Karpas-422 (cell line): Measurements from ENCODE around the gene TMUB2. TPM values are rescaled to one million over a fixed set of nuclear protein-coding genes. Genes with fewer than 3 reads are reported as not detected.

ENCODE experiments used
- DNase-seq: peaks from one replicate; pipeline ENCODE4 v3.0.0-alpha.2; 2015
- H2AFZ ChIP-seq: fragments of 200-600 bp; sonication (generic); 2 replicates; pipeline ENCODE4 v1.6.1; 2014; ENCODE audit warnings: antibody characterized with exemption, low read length, mixed read lengths
- H3K27ac ChIP-seq: fragments of 200-600 bp; sonication (generic); 2 replicates; pipeline ENCODE4 v1.5.1; 2014; ENCODE audit warnings: mild to moderate bottlenecking, low read length, moderate library complexity
- H3K27me3 ChIP-seq: fragments of 200-600 bp; sonication (generic); 2 replicates; pipeline ENCODE4 v1.6.1; 2014; ENCODE audit warnings: low read length, mixed read lengths
- H3K36me3 ChIP-seq: fragments of 200-600 bp; sonication (generic); 2 replicates; pipeline ENCODE4 v1.6.1; 2014; ENCODE audit warnings: low read length, mixed read lengths; ENCODE audit not compliant: insufficient read depth
- H3K4me1 ChIP-seq: fragments of 200-600 bp; sonication (generic); 2 replicates; pipeline ENCODE4 v1.6.1; 2014; ENCODE audit warnings: mild to moderate bottlenecking, low read length, mixed read lengths
- H3K4me2 ChIP-seq: fragments of 200-600 bp; sonication (generic); 2 replicates; pipeline ENCODE4 v1.6.1; 2014; ENCODE audit warnings: low read length, low read depth, mild to moderate bottlenecking; ENCODE audit not compliant: poor library complexity, severe bottlenecking
- H3K4me3 ChIP-seq: fragments of 200-600 bp; sonication (generic); 2 replicates; pipeline ENCODE4 v1.5.1; 2014; ENCODE audit warnings: mild to moderate bottlenecking, antibody characterized with exemption, low read length, mixed read lengths
- H3K79me2 ChIP-seq: fragments of 200-600 bp; sonication (generic); 2 replicates; pipeline ENCODE4 v1.6.1; 2014; ENCODE audit warnings: mild to moderate bottlenecking, low read length, mixed read lengths
- H3K9ac ChIP-seq: fragments of 200-600 bp; sonication (generic); 2 replicates; pipeline ENCODE4 v1.6.0; 2014; ENCODE audit warnings: low read length
- H3K9me2 ChIP-seq: fragments of 200-600 bp; sonication (generic), shearing (Covaris generic); replicated peaks from 2 replicates; pipeline ENCODE4 v1.6.0; 2014; ENCODE audit warnings: mild to moderate bottlenecking, low read length, moderate library complexity; ENCODE audit not compliant: insufficient read depth
- H3K9me3 ChIP-seq: fragments of 300-700, 200-600 bp; sonication (generic); 2 replicates; pipeline ENCODE4 v1.6.1; 2014; ENCODE audit warnings: low read length, mixed read lengths
- H4K20me1 ChIP-seq: fragments of 200-600 bp; sonication (generic); 2 replicates; pipeline ENCODE4 v1.6.1; 2014; ENCODE audit warnings: mild to moderate bottlenecking, antibody characterized with exemption, low read length, low read depth; ENCODE audit not compliant: insufficient read depth
- total RNA-seq: library from RNA; depleted of rRNA; stranded (reverse); fragments of >200 nt; shearing (Covaris generic); gene quantifications from 2 replicates; pipeline ENCODE4 v1.2.3, GENCODE V29; 2014; ENCODE audit warnings: low replicate concordance

Gene TMUB2
- total RNA-seq, 1 experiment from 2014 or later = 29.3 TPM

DNA sequence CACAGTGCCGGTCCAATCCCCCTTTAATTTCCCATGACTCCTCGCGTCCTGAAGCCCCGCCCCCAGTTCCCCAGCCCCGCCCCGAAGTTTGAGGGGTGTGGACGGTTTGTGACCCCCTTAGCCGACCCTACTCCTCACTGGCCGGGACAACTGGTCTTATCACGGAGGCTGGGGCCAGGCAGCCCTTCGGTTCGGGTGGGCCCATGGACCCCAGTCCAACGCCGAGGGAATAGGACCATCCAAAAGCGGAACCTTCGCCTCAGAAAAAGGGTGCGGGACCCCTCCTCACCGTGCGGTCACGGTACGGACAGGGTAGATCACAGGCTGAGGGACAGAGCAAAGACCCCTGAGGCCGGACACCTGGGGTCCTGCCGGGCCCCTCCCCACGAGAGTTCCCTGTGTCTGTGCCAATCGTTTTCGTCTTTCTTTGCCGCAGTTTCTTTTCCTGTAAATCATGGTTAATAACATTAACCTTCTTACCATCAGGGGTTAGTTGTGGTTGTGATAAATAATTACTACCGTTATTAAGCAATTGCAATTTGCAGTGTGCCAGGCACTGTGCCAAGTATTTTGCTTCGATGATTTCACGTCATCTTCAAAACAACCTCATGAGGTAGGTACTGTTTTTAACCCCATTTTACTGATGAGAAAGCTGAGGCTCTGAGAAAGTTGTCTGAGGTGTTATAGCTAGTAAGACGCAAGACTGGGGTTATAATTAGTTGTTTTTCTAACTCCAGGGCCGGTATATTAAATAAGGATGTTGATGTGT lies 543 bp downstream of the TMUB2 start:
- H3K4me1 ChIP-seq = peaks cover 23% of the 10 kb centered on the region
- no peak overlapping the region; the same call in 1 of the 2 replicates for H2AFZ ChIP-seq
- H3K9ac ChIP-seq = peak overlapping the region; percentile 84
- peak overlapping the region; percentile 54 for H3K27ac ChIP-seq
- DNase-seq = peak; percentile 62
- peaks cover 55% of the 10 kb centered on the region for H3K79me2 ChIP-seq
- no peaks in the 10 kb centered on the region for H3K9me3 ChIP-seq
- H4K20me1 ChIP-seq = no peaks in the 10 kb centered on the region
- peak overlapping the region; percentile 99 for H3K4me3 ChIP-seq
- H3K36me3 ChIP-seq = 0 out of 2 replicates have a peak, but pooled peaks cover under 1% of the 10 kb centered on the region
- no peaks in the 10 kb centered on the region for H3K27me3 ChIP-seq
- H3K4me2 ChIP-seq = peak overlapping the region; percentile 77
- H3K9me2 ChIP-seq = no peaks in the 10 kb centered on the region

DNA sequence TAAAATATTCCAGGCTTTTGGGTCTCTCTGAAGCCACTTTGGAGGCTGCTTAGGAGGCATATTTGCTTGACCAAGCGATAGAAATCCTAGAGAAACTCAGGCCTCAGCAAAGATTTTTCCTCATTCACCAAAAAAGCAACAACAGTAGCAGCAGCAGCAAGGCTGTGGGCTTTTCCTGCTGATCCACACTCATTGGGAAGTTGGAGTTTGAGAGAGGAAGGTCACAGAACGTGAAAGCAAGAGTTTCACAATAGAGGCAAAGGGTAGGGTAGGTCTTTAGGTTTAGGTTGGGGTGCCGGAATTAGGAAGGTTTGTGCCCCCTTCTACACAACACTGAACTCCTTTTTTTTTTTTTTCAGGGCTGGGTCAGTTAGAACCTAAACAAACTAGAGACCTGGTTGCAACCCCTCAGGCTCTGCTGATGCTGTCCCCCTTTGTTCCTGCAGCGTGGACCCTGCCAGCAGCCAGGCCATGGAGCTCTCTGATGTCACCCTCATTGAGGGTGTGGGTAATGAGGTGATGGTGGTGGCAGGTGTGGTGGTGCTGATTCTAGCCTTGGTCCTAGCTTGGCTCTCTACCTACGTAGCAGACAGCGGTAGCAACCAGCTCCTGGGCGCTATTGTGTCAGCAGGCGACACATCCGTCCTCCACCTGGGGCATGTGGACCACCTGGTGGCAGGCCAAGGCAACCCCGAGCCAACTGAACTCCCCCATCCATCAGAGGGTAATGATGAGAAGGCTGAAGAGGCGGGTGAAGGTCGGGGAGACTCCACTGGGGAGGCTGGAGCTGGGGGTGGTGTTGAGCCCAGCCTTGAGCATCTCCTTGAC lies 2.0 kb downstream of the TMUB2 start:
- Histone ChIP-seq H3K9me2 (no peaks in the 10 kb centered on the region), H3K27me3 (no peaks in the 10 kb centered on the region), H3K9me3 (no peaks in the 10 kb centered on the region), H3K27ac (no peak overlapping the region), H3K4me1 (peaks cover 23% of the 10 kb centered on the region), H3K4me3 (peak overlapping the region; percentile 99; the same call in 1 of the 2 replicates), H3K36me3 (no peaks in the 10 kb centered on the region), H3K79me2 (peaks cover 40% of the 10 kb centered on the region), H3K4me2 (peak overlapping the region; percentile 77), H2AFZ (no peak overlapping the region), H4K20me1 (no peaks in the 10 kb centered on the region), H3K9ac (peak overlapping the region; percentile 84)
- DNase-seq = no peak

DNA sequence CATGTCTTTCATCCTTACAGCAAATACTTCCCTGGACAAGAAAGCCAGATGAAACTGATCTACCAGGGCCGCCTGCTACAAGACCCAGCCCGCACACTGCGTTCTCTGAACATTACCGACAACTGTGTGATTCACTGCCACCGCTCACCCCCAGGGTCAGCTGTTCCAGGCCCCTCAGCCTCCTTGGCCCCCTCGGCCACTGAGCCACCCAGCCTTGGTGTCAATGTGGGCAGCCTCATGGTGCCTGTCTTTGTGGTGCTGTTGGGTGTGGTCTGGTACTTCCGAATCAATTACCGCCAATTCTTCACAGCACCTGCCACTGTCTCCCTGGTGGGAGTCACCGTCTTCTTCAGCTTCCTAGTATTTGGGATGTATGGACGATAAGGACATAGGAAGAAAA lies 3.7 kb downstream of the TMUB2 start:
- Histone ChIP-seq H3K27me3 (no peaks in the 10 kb centered on the region), H3K9me2 (no peaks in the 10 kb centered on the region), H3K4me2 (no peak overlapping the region), H2AFZ (no peak overlapping the region), H3K4me1 (peaks cover 12% of the 10 kb centered on the region), H4K20me1 (no peaks in the 10 kb centered on the region), H3K9ac (no peak overlapping the region), H3K27ac (no peak overlapping the region), H3K79me2 (peaks cover 23% of the 10 kb centered on the region), H3K9me3 (no peaks in the 10 kb centered on the region), H3K36me3 (no peaks in the 10 kb centered on the region), H3K4me3 (no peak overlapping the region)
- no peak for DNase-seq

DNA sequence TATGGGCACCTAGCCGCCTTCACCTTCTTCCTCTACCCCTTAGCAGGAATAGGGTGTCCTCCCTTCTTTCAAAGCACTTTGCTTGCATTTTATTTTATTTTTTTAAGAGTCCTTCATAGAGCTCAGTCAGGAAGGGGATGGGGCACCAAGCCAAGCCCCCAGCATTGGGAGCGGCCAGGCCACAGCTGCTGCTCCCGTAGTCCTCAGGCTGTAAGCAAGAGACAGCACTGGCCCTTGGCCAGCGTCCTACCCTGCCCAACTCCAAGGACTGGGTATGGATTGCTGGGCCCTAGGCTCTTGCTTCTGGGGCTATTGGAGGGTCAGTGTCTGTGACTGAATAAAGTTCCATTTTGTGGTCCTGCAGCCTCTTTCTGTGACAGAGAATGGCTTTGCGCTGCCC lies 4.6 kb downstream of the TMUB2 start:
- Histone ChIP-seq H3K9ac (no peak overlapping the region), H3K27me3 (no peaks in the 10 kb centered on the region), H2AFZ (no peak overlapping the region), H3K9me2 (no peaks in the 10 kb centered on the region), H3K4me3 (no peak overlapping the region), H3K36me3 (no peaks in the 10 kb centered on the region), H3K9me3 (no peaks in the 10 kb centered on the region), H3K4me1 (peaks cover 10% of the 10 kb centered on the region), H4K20me1 (no peaks in the 10 kb centered on the region), H3K79me2 (peaks cover 14% of the 10 kb centered on the region), H3K27ac (no peak overlapping the region), H3K4me2 (no peak overlapping the region)
- no peak for DNase-seq

DNA sequence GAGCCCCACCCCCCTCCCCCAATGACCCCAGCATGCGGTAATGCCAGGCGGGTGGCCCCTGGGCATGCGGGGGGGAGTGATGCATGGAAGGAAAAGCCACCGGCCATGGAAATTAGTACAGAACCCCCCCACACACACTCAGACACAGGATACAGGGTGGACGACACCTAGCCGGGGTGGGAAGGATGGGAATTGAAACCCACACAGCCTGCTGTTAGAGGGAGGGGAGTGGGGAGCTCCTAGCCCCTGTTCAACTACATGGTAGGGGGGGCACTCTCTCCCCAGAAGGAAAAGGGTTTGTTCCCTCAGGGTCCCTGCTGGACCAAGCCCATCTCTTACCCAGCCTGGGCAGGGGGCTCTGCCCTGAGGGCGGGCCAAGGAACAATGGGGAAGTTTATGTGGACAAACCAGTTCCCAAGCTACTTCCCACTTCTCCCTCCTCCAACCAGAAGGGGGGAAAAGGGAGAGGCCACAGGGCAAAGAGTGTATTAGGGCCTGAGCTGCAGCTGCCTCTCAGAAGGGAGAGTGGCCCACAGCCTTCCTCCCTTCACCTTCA lies 5.2 kb downstream of the TMUB2 start:
- DNase-seq = no peak
- Histone ChIP-seq H3K79me2 (peaks cover 17% of the 10 kb centered on the region), H3K9me2 (no peaks in the 10 kb centered on the region), H3K27me3 (no peaks in the 10 kb centered on the region), H3K9ac (no peak overlapping the region), H3K4me2 (no peak overlapping the region), H4K20me1 (no peaks in the 10 kb centered on the region), H2AFZ (no peak overlapping the region), H3K4me3 (no peak overlapping the region), H3K36me3 (no peaks in the 10 kb centered on the region; the same call in 1 of the 2 replicates), H3K9me3 (no peaks in the 10 kb centered on the region), H3K27ac (no peak overlapping the region), H3K4me1 (peaks cover 10% of the 10 kb centered on the region)

DNA sequence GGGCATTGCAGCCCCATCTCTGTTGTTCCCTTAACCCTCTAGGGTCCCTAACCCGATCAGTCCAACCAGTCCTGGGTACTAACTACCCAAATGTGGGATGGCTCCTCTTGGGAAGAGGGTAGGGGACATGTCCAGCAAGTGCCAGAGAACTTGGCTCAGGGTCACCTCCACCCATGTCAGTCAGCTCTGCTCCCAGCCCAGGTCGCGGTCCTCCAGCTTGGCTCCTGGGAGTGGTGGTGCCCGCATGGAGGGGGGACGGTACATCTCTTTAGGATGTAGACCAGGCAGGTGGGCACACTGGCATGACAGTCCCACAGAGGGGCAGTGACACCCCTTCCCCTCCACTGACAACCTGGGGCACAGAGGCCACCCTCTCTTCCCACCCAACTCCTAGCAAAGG lies 6.0 kb downstream of the TMUB2 start:
- H3K9ac ChIP-seq = no peak overlapping the region
- peaks cover 17% of the 10 kb centered on the region for H3K79me2 ChIP-seq

DNA sequence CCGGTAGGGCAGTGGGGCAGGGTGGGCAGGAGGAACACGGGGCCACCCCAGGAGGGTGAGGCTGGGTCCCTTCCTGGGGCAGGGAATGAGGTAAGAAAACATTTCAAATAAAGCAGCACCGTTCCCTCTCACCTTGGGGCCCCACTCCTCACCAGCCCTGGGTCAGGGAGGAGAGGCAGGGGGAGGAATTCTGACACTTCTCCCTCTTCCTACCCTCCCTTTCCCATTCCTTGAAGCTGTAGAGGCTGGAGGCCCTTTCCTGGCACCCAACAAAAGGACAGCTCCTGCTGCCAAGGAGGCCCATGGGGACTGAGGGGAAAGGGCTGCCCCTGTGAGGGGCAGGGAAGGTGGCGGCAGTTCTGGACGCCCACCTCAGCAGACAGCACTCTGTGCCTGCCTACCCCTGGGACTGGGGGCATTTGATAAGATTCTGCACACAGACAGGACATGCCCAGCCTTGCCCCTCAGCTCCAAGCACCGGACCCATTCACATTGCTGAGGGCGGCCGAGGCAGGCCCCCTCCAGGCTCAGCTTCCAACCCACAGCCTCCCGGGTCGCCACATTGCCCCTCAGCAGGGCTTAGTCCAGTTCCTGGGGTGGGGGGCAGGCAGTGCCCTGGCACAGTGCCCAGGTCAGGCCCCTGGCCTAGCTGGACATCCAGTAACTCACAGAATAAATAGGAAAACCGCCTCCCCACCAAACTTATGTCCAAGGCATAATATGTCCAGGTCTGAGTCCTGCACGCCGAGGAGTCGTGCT lies 6.7 kb downstream of the TMUB2 start:
- Histone ChIP-seq H3K79me2 (peaks cover 18% of the 10 kb centered on the region), H3K9me2 (no peaks in the 10 kb centered on the region), H3K27me3 (no peaks in the 10 kb centered on the region), H3K4me1 (peaks cover 12% of the 10 kb centered on the region), H3K4me3 (no peak overlapping the region), H3K9ac (no peak overlapping the region), H2AFZ (no peak overlapping the region), H3K36me3 (no peaks in the 10 kb centered on the region; the same call in 1 of the 2 replicates), H4K20me1 (no peaks in the 10 kb centered on the region), H3K27ac (no peak overlapping the region), H3K4me2 (no peak overlapping the region), H3K9me3 (no peaks in the 10 kb centered on the region)
- no peak for DNase-seq

More for the DNA sequence above, 6.0 kb downstream of the TMUB2 start:
- no peaks in the 10 kb centered on the region for H3K9me2 ChIP-seq
- no peaks in the 10 kb centered on the region for H3K9me3 ChIP-seq
- no peak overlapping the region for H3K27ac ChIP-seq
- H3K27me3 ChIP-seq = no peaks in the 10 kb centered on the region
- no peaks in the 10 kb centered on the region for H4K20me1 ChIP-seq
- DNase-seq = no peak
- no peak overlapping the region for H2AFZ ChIP-seq
- H3K36me3 ChIP-seq = no peaks in the 10 kb centered on the region; the same call in 1 of the 2 replicates
- peaks cover 12% of the 10 kb centered on the region for H3K4me1 ChIP-seq
- H3K4me3 ChIP-seq = no peak overlapping the region
- no peak overlapping the region for H3K4me2 ChIP-seq
